GM06990 (cell line): ENCODE data around the gene HIC1.

Experiments used
- DNase-seq: peaks from one replicate; pipeline ENCODE4 v3.0.0-alpha.2; 2011; ENCODE audit not compliant: insufficient read length; ENCODE audit errors: extremely low read depth
- H3K27me3 ChIP-seq: replicated peaks from 2 replicates; pipeline ENCODE4 v1.6.0; 2011; ENCODE audit warnings: low read length; ENCODE audit not compliant: control insufficient read depth, insufficient read depth
- H3K36me3 ChIP-seq: 2 replicates; pipeline ENCODE4 v1.5.1; 2011; ENCODE audit warnings: low read length; ENCODE audit not compliant: control insufficient read depth, insufficient read depth
- H3K4me3 ChIP-seq: replicated peaks from 2 replicates; pipeline ENCODE4 v1.5.1; 2011; ENCODE audit warnings: low read depth, mild to moderate bottlenecking, control low read depth, low read length
- CTCF ChIP-seq: IDR thresholded peaks from 2 replicates; pipeline ENCODE4 v1.5.1; 2011; ENCODE audit warnings: low read length, control low read depth, mild to moderate bottlenecking, inconsistent platforms; ENCODE audit not compliant: insufficient read depth, poor library complexity, severe bottlenecking

The HIC1 gene

GRCh38 chr17:2095536-2095910 lies 40.6 kb downstream of the HIC1 start:
- DNase-seq, result no peak
- no peaks in the 10 kb centered on the region for H3K27me3 ChIP-seq
- TF ChIP-seq CTCF, result no peak
- H3K4me3 ChIP-seq, result no peak overlapping the region
- peaks cover 5% of the 10 kb centered on the region; the same call in 1 of the 2 replicates for H3K36me3 ChIP-seq

- Histone ChIP-seq H3K27me3 (no peaks in the 10 kb centered on the region), H3K36me3 (peaks cover 2% of the 10 kb centered on the region; the same call in 1 of the 2 replicates), H3K4me3 (no peak overlapping the region)
- no peak for TF ChIP-seq CTCF
- DNase-seq, result no peak
Observed at GRCh38 chr17:2101448-2102257, 46.8 kb downstream of the HIC1 start.

GRCh38 chr17:2102931-2103809 lies 48.3 kb downstream of the HIC1 start:
- Histone ChIP-seq H3K36me3 (no peaks in the 10 kb centered on the region; the same call in 1 of the 2 replicates), H3K4me3 (no peak overlapping the region), H3K27me3 (no peaks in the 10 kb centered on the region)
- no peak for TF ChIP-seq CTCF
- no peak for DNase-seq

- no peak for DNase-seq
- no peak for TF ChIP-seq CTCF
- no peaks in the 10 kb centered on the region; the same call in 1 of the 2 replicates for H3K36me3 ChIP-seq
- H3K27me3 ChIP-seq, result no peaks in the 10 kb centered on the region
- no peak overlapping the region for H3K4me3 ChIP-seq
Observed at GRCh38 chr17:2105663-2106062, 50.8 kb downstream of the HIC1 start.

- no peak for TF ChIP-seq CTCF
- Histone ChIP-seq H3K27me3 (no peaks in the 10 kb centered on the region), H3K36me3 (no peaks in the 10 kb centered on the region; the same call in 1 of the 2 replicates), H3K4me3 (no peak overlapping the region)
- DNase-seq, result no peak
Observed at GRCh38 chr17:2106308-2106955, 51.5 kb downstream of the HIC1 start.
